Measurements from ENCODE around the gene MPPED2. TPM values are rescaled to one million over a fixed set of nuclear protein-coding genes. Genes with fewer than 3 reads are reported as not detected.

The MPPED2 gene
- total and polyA plus RNA-seq, 2 of the 13 experiments (the other 11 are each of a cell fraction or from before 2014, with no cell fraction given) = not detected

DNA sequence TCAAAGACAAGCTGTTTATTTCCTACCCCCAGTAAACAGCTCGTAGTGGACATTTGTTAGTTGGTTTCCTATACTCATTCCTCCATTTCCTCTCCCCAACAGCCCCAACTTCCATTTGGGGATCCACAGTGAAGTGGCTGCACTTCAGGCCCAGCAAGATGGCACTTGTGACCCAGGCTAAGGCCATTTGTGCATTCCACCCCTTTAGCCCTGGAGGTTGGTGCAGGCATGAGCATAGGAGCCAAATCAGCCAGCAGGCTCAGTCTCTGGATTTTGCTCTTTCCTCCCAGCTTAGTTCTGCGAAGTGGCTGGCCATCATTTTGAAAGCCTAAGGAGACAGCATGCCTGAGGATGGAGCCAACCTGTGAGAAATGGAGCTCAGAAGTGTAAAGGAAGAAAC lies 122.9 kb downstream of the MPPED2 start:
- in situ Hi-C loops (cut with HindIII; ENCODE audit: extremely low pct_ligation_motif_present, low pct_unique_long_range_greater_than_20kb) = no loop called here
- no peak overlapping the region for H3K4me2 ChIP-seq (ENCODE audit: low read depth, low read length)
- H2AFZ ChIP-seq (ENCODE audit: low read length) = no peak overlapping the region
- no TSS peak for BruUV-seq (replicated peaks)
- H3K4me1 ChIP-seq (ENCODE audit: insufficient read depth, low read length) = no peaks in the 10 kb centered on the region
- CTCF ChIA-PET (ENCODE audit: low intra/inter-chr PET ratio, low total read pairs) = no interaction called here
- H3K9me3 ChIP-seq (ENCODE audit: low read length) = no peaks in the 10 kb centered on the region
- ATAC-seq = no peak
- H3K4me3 ChIP-seq (replicated peaks in 1 of 3; ENCODE audit: insufficient read depth in 1 of 3, low read depth in 2 of 3, low read length in 3 of 3) = no peak overlapping the region
- H4K20me1 ChIP-seq (ENCODE audit: insufficient read depth, low read length) = no peaks in the 10 kb centered on the region
- H3K27ac ChIP-seq (ENCODE audit: extremely low read length, insufficient read depth, low read length) = no peak overlapping the region
- intact Hi-C loops (cut with micrococcal nuclease; ENCODE audit: unreplicated experiment) = no loop called here
- POLR2A ChIA-PET = no interaction called here
- no peak overlapping the region for H3K9ac ChIP-seq (ENCODE audit: insufficient read depth, low read depth, low read length)
- H3K79me2 ChIP-seq (ENCODE audit: insufficient read depth, low read length) = no peaks in the 10 kb centered on the region
- no peaks in the 10 kb centered on the region for H3K36me3 ChIP-seq (replicated peaks in 1 of 2; ENCODE audit: control insufficient read depth in 1 of 2, insufficient read depth in 2 of 2, low read length in 2 of 2)
- 21% methylated on average over 2 of the region's 2 CpGs for WGBS (ENCODE audit: low lambda C conversion rate)
- FAIRE-seq = no peak
- H3K27me3 ChIP-seq (ENCODE audit: control insufficient read depth in 1 of 2, insufficient read depth in 2 of 2, low read length in 2 of 2) = no peaks in the 10 kb centered on the region
- DNase-seq (ENCODE audit: low spot score) = no peak
- TF ChIP-seq MIXL1 (CRISPR knock-in tag; IDR thresholded peaks at IDR 0.05) (no peak), ARNT2 (CRISPR knock-in tag; IDR thresholded peaks at IDR 0.05; ENCODE audit: low read depth) (no peak), RFX5 (IDR thresholded peaks at IDR 0.05; ENCODE audit: low read depth, low read length) (no peak), ZNF777 (CRISPR knock-in tag; IDR thresholded peaks at IDR 0.05) (no peak), ZNF672 (CRISPR knock-in tag; IDR thresholded peaks at IDR 0.05) (no peak), TBP (CRISPR knock-in tag; IDR thresholded peaks at IDR 0.05) (no peak), CHD4 (IDR thresholded peaks at IDR 0.05; ENCODE audit: borderline replicate concordance, low read length) (no peak)
- TF ChIP-seq, protein P1, sequence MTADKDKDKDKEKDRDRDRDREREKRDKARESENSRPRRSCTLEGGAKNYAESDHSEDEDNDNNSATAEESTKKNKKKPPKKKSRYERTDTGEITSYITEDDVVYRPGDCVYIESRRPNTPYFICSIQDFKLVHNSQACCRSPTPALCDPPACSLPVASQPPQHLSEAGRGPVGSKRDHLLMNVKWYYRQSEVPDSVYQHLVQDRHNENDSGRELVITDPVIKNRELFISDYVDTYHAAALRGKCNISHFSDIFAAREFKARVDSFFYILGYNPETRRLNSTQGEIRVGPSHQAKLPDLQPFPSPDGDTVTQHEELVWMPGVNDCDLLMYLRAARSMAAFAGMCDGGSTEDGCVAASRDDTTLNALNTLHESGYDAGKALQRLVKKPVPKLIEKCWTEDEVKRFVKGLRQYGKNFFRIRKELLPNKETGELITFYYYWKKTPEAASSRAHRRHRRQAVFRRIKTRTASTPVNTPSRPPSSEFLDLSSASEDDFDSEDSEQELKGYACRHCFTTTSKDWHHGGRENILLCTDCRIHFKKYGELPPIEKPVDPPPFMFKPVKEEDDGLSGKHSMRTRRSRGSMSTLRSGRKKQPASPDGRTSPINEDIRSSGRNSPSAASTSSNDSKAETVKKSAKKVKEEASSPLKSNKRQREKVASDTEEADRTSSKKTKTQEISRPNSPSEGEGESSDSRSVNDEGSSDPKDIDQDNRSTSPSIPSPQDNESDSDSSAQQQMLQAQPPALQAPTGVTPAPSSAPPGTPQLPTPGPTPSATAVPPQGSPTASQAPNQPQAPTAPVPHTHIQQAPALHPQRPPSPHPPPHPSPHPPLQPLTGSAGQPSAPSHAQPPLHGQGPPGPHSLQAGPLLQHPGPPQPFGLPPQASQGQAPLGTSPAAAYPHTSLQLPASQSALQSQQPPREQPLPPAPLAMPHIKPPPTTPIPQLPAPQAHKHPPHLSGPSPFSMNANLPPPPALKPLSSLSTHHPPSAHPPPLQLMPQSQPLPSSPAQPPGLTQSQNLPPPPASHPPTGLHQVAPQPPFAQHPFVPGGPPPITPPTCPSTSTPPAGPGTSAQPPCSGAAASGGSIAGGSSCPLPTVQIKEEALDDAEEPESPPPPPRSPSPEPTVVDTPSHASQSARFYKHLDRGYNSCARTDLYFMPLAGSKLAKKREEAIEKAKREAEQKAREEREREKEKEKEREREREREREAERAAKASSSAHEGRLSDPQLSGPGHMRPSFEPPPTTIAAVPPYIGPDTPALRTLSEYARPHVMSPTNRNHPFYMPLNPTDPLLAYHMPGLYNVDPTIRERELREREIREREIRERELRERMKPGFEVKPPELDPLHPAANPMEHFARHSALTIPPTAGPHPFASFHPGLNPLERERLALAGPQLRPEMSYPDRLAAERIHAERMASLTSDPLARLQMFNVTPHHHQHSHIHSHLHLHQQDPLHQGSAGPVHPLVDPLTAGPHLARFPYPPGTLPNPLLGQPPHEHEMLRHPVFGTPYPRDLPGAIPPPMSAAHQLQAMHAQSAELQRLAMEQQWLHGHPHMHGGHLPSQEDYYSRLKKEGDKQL (CRISPR knock-in tag; IDR thresholded peaks at IDR 0.05; ENCODE audit: low read depth) = no peak
- TF ChIP-seq, protein P2, sequence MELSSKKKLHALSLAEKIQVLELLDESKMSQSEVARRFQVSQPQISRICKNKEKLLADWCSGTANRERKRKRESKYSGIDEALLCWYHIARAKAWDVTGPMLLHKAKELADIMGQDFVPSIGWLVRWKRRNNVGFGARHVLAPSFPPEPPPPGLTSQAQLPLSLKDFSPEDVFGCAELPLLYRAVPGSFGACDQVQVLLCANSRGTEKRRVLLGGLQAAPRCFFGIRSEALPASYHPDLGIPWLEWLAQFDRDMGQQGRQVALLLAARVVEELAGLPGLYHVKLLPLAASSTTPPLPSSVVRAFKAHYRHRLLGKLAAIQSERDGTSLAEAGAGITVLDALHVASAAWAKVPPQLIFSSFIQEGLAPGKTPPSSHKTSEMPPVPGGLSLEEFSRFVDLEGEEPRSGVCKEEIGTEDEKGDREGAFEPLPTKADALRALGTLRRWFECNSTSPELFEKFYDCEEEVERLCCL (CRISPR knock-in tag; IDR thresholded peaks at IDR 0.05; ENCODE audit: borderline replicate concordance) = no peak
- TF ChIP-seq, protein P3, sequence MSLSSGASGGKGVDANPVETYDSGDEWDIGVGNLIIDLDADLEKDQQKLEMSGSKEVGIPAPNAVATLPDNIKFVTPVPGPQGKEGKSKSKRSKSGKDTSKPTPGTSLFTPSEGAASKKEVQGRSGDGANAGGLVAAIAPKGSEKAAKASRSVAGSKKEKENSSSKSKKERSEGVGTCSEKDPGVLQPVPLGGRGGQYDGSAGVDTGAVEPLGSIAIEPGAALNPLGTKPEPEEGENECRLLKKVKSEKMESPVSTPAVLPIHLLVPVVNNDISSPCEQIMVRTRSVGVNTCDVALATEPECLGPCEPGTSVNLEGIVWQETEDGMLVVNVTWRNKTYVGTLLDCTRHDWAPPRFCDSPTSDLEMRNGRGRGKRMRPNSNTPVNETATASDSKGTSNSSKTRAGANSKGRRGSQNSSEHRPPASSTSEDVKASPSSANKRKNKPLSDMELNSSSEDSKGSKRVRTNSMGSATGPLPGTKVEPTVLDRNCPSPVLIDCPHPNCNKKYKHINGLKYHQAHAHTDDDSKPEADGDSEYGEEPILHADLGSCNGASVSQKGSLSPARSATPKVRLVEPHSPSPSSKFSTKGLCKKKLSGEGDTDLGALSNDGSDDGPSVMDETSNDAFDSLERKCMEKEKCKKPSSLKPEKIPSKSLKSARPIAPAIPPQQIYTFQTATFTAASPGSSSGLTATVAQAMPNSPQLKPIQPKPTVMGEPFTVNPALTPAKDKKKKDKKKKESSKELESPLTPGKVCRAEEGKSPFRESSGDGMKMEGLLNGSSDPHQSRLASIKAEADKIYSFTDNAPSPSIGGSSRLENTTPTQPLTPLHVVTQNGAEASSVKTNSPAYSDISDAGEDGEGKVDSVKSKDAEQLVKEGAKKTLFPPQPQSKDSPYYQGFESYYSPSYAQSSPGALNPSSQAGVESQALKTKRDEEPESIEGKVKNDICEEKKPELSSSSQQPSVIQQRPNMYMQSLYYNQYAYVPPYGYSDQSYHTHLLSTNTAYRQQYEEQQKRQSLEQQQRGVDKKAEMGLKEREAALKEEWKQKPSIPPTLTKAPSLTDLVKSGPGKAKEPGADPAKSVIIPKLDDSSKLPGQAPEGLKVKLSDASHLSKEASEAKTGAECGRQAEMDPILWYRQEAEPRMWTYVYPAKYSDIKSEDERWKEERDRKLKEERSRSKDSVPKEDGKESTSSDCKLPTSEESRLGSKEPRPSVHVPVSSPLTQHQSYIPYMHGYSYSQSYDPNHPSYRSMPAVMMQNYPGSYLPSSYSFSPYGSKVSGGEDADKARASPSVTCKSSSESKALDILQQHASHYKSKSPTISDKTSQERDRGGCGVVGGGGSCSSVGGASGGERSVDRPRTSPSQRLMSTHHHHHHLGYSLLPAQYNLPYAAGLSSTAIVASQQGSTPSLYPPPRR (CRISPR knock-in tag; IDR thresholded peaks at IDR 0.05; ENCODE audit: borderline replicate concordance) = no peak
- TF ChIP-seq, protein P4, sequence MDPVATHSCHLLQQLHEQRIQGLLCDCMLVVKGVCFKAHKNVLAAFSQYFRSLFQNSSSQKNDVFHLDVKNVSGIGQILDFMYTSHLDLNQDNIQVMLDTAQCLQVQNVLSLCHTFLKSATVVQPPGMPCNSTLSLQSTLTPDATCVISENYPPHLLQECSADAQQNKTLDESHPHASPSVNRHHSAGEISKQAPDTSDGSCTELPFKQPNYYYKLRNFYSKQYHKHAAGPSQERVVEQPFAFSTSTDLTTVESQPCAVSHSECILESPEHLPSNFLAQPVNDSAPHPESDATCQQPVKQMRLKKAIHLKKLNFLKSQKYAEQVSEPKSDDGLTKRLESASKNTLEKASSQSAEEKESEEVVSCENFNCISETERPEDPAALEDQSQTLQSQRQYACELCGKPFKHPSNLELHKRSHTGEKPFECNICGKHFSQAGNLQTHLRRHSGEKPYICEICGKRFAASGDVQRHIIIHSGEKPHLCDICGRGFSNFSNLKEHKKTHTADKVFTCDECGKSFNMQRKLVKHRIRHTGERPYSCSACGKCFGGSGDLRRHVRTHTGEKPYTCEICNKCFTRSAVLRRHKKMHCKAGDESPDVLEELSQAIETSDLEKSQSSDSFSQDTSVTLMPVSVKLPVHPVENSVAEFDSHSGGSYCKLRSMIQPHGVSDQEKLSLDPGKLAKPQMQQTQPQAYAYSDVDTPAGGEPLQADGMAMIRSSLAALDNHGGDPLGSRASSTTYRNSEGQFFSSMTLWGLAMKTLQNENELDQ (CRISPR knock-in tag; IDR thresholded peaks at IDR 0.05; ENCODE audit: borderline replicate concordance) = no peak
